SIG-M5 (cell line): ENCODE results near the gene SDK1.

Experiments
- DNase-seq: peaks from one replicate; lab custom pipeline; 2025; lab: John Stamatoyannopoulos, UW

SDK1 gene

DNA sequence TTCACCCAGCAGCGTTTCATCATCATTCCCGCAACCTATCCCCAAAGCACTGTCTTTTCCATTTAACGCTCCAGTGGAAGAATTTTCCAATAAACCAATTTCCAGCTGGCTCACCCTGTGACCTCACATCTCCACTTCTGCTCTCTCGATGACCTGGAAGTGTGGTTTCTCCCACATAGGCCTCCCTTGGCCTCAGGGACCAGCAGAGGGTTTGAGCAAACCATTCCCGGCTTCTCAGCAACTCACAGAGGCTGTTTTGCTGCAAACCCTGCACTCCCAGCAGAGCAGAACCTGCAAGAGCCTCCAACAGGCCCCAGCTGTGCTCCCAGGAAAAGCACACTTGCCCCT is 858.1 kb downstream of the SDK1 start:
- no peak for DNase-seq

DNA sequence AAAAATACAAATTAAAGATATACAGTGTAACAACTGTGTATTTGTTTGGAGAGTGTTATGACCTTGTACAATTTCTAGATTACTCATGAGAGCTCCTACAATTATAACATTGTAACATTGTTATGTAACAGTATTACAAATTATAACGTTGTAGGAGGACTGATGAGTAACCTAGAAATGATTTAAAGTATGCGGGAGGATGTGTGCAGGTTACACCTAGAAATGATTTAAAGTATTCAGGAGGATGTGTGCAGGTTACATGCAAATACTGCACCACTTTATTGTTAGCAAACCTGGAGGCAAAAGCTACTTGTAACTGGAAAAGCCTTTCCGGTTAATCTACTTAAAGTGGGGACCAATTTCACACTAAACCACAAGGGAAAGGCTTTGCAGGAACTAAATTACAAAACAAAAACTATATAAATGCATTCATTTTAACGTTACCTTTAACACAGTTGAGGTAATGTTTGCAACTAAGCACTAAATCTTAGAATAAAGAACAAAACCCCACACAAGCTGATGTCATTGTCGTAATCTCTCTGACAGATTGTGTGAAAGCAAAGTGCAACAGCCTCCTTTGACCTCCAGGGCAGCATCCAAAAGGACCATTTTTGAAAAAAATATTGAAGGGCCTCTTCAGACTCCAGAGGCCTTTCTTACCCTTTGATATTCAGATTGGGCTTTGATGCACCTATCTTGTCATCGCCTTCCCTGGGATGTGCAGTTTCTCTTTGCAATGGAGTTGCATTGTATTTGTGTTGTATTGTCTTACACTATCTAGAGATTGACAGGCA is 858.9 kb downstream of the SDK1 start:
- no peak for DNase-seq

DNA sequence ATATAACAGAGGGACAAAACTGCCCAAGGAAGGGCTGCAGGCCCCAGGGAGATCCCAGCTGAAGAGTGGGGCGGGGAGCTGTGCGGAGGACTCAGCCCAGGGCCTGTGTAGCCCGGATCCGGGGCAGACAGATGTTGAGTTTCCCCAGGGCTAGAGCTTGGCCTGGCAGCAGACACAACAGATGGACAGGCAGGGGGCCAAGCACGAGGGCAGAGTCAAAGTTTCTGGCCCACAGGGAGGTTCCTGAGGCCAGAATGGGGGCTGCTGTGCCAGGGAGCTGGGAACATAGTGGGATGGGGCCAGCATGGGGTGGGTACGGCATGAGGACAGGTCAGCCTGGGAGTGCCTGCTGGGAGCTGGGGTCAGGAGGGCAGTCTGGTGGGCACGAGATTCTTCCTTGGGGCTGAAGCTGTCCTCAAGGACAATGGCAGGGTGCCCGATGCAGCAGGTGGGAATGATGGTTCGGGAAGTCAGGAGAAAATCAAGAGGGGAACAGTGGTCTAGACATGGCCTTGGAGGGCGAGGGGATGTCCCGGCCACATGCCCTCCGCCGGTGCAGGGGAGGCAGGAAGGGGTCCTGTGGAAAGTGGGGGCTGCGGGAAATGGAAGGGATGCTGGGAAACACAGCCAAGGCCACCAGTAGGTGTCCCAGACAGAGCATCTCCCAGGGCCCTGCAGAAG is 862.0 kb downstream of the SDK1 start:
- no peak for DNase-seq

DNA sequence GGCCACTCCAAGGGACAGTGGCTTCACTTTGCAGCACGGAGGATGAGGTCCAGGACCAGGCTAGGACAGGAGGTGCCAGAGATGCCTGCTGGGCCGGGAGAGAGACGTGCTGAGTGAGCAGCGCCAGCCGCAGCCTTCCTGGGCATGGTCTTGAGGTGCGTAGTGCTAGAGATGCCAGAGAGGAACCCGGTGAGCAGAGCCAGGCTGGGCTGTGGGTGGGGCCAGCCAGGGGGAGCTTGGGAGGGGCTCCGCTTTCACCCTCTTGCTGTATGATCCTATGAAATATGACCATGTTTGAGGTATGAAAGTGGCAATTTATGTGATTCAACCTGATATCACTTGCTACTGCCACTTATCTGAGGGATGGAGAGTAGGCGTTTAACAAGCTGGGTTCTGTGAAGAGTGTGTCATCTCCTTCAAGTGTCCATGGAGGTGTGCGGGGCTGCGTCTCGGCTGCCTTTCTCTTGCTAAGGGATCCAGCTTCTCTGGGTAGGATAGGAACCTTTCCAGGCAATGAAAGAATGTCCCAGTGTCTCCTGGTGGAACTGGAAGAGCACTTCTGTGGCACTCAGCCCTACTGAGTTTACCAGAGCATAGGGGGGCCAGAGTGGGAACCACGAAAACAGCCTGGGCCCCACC is 862.6 kb downstream of the SDK1 start:
- DNase-seq, result no peak

DNA sequence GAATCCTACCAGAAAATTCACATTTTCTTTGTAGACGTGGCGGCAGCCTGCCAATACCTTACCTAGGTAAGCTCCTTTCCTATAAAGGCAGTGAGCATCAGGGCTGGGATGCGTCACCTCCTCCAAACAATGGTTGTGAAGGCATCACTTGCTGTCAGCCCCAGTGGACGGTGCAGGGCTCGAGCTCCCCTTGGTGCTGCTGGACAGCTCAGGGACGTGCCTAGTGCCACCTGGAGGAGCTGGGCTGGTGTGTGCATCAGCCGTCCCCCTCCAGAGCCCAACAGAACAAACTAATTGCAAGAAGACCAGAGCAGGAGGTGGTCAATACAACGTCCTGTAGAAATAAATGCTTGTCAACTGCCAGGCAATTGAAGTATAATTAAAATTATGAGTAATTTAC is 863.5 kb downstream of the SDK1 start:
- DNase-seq, result no peak

DNA sequence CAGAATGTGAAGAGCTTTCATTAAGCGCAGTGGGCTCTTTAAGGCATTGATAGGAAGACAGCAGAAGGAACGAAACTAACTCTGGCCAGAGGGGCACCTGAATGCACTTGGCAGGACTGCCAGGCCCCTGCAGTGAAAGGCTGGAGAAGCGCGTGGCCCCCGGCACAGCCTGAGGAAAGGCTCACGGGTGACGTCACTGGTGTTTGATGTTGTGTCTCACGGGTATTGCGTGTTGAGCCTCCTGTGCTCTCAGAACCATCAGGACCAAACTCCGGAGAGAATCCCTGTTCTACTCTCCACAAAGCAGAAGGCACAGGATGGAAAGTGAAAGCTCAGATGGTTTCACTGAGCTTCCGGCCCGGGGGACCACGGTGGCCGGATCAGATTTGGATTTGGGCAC is 865.3 kb downstream of the SDK1 start:
- no peak for DNase-seq

DNA sequence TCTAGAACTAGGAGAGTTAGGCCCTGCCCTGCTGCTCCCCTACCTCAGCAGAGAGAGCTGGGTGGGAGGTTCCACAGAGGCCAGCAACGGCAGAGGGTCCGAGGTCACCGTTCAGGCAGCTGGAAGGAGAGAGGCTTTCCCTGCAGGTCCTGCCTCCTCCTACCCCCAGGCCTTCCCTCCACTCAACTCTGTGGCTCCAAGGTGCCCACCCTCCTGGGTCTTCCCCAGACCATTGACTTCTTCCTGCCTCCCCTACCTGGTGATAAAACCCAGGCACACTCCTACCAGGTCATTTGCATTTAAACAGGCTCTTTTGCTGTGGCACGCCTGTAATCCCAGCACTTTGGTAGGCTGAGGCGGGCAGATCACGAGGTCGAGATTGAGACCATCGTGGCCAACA is 865.8 kb downstream of the SDK1 start:
- DNase-seq, result no peak

DNA sequence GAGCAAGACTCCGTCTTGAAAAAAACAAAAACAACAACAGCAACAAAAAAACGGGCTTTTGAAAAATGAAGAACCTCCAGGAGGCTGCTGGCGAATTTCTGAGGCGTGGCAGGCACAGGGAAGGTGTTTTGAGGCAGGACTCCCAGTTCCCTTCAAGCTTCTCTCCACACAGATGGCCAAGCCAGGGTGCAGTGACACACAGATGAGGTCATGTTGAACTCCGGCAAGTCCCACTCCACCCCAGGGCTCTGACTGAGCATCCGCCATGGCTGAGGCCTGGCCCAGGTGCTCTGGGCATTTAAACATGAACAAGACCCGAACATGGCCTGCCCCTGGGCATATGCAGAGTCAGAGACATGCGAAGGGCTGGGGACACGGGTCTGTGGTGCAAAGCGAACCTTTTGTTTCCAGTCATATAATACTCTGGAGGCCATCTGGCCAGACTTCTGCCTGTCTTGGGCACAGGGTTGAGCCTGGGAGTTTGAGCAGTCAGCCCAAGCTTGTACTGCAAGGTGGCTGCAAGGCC is 866.4 kb downstream of the SDK1 start:
- no peak for DNase-seq

DNA sequence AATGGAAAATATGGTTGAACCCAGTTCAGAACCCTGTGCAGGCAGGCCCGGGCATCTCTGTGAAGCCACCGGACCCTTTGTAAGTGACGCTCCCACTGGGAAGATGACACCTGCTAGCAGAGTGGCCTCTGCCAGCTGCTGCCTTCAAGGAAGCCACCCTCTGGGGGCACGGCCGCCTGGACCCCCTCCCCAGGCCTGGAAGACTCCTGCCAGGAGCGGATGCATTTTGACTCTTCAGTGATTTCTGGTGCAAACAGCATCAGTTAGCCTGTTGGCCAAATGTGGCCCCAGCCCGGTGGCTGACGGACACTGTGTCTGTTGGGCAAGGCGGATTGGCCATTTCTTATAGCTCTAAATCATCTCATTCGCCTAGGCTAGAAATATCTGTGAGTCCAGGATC is 867.0 kb downstream of the SDK1 start:
- no peak for DNase-seq

DNA sequence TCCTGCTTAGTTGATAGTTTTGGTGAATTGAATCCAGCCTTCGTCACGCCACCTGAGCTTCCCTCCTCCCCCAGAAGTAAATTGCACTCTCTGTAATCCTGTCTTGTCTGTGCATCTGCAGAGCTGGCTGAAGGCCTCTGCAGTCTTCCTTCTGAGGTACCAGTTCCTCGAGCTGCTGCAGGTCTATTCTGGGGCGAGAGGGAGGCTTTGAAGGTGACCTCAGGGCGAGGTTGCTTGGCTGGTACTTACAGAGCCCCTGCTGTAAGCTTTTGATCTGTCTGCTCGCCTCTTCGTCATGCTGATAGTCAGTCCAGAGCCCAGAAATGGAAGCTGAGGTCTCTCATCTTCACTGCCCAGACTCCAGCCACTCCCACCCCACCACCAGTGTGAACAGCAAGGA is 867.5 kb downstream of the SDK1 start:
- DNase-seq, result no peak

DNA sequence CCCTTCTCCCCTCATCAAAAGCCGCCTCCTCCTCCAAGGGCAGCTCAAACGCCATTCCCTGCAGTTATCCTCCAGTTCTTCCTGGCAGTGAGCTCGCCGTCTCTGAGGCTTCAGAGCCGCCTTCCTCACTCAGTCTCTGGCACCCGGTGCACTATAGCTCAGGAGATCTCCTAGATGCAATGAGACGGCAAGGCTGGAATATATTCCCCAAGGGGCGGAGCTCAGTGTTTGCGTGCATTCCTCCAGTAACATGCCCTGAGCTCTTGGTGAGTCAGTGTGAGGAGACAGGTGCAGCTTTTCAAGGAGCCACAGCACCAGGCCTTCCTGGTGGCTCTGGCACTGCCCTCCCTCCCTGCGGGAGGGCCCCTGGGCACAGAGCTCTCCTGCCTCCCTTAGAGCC is 868.4 kb downstream of the SDK1 start:
- no peak for DNase-seq

DNA sequence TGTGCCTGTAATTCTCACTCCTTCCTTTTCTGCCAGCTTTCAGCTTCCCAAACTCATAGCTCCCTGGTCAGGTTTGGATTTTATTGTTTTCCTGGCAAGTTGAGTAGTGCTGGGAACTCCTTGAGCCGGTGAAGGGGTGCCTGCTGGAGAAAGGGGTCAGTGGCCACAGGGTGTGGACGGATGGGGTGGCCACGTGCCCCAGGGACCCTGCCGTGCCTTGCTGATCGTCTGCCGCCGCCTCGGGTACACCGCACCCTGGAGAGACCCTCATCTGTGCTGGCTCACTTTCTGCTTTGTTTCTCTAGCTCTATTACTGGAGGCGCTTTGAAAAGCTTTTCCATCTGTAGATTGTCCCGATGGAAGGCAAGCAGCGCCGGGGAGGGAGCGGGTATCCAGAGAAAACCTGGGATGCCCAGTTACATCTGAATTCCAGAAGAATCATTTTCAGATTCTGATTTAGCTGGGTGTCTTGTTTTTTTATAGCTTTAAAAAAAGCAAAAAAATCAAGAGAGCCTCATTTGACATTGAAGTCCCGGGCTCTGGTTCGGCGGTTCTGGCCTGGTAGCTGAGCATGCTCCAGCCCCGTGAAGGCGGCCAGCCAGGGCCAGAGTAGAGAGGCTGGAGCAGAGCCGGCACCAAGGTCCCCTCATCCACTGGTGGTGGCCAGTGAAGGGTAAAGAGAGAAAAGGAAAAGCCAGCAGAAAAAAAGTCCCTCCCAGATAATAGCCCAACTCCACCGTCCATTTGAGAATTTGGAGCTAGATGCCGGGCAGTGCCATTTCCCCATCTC is 870.1 kb downstream of the SDK1 start:
- no peak for DNase-seq

DNA sequence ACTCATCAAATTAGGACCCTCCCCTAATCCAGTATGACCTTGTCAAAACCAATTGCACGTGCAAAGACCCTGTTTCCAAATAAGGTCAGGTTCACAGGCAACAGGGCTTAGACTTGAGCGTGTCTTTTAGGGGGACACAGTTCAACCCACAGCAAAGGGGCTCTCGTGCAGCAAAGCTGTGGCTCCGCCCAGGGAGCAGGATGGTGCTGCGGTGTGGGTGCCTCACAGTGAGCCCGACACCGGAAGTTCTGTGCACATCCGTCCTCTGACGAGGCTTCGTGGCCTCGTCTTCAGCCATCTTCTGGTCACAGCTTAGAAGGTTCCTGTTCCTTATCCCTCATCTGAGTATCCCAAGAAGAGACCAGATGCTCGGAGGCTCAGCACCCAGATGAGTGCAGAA is 871.8 kb downstream of the SDK1 start:
- DNase-seq, result no peak

DNA sequence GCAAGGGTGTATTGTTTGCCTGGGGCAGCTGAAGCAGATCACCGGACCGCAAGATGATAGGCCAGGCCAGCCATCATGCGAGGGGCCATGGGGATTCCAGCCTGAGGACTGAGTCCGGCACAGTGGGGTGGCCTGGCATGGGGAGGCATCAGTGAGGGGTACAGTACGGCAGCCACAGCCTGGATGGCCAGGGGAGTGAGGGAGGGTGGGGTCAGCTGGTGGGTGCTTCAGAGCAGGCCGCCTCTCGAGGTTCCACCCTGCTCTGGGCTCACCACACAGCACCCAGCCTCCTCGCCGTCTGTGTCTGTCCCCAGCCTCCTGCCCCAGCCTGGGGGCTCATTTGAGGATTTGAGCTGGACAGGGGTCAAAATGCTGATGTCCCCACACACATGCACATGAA is 872.6 kb downstream of the SDK1 start:
- DNase-seq, result no peak

DNA sequence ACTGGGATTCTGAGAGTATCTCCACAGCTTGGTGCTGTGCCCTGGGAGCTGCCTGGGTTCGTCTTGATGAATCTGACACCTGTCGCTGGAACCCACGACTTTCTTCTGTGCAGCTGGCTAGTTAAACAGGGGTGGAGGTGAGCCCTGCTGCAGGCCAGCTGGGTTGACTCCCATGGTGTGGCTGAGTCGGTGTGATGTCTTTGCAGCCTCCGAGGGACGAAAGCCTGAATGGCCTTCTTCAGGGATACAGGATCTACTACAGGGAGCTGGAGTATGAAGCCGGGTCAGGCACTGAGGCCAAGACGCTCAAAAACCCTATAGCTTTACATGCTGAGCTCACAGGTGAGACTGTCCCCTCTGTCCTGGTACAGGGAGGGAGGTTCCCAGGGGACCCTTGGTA is 873.0 kb downstream of the SDK1 start:
- no peak for DNase-seq

DNA sequence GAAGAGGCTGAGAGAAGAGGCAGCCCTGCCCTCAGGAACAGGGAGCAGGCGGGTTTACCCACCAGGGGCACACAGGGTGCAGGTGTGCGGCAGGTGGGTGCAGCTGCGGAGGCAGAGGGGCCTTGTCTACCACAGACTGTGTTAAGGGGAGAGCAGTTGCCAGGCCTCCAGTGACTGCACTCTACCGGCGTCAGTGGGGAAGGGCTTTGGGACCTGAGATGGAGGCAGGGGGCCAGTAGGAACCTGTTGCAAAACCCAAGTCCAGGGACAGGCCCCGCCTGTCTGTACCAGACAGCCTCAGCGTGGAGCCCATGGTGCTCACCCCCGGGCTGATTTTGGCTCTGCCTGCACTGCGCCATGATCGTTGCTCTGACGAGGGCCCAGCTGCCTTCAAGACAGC is 873.4 kb downstream of the SDK1 start:
- DNase-seq, result no peak

DNA sequence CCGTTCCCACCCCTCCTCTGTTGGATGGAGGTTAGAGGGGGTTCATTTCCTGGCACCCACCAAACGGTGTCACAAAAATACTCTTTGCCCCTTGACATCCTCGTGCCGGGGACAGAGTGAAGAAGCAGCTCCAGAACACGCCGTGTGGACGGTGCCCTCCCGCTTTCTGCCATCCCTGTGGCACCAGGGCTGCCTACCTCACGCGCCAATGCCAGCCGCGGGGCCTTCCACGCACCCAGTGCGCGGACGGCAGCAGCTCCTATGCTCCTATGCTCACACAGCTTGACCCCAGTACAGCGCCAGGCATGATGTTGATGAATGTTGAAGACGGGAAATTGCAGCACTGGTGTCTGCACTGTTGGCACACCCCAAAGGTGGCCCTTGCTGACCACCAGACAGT is 873.8 kb downstream of the SDK1 start:
- DNase-seq, result no peak

DNA sequence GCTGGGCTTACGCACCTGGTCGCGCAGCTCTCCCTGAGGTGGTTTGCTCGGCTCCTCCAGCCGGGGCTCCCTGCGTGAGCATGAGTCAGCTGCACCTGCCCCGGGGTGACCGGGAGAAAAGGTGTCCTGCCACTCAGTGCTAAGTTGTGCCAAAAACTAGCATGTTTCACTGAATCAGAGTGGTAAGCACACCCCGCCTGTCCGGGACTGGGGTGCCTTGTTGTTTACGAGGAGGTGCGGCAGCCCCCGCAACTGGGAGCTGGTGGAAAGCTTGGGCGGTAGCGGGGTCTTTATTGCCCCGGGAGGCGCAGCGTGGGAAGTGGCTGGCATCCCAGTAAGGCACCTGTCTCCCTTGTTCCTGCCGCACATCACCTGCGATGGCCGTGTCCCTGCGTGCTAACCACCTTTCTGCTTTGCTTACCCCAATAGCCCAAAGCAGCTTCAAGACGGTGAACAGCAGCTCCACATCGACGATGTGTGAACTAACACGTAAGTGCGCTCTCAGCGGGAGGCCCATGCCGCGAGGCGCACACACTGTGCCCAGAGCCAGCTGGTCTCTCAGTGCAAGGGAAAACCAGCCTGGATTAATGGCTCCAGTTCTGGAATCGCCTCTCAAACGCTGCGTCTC is 874.4 kb downstream of the SDK1 start:
- no peak for DNase-seq

DNA sequence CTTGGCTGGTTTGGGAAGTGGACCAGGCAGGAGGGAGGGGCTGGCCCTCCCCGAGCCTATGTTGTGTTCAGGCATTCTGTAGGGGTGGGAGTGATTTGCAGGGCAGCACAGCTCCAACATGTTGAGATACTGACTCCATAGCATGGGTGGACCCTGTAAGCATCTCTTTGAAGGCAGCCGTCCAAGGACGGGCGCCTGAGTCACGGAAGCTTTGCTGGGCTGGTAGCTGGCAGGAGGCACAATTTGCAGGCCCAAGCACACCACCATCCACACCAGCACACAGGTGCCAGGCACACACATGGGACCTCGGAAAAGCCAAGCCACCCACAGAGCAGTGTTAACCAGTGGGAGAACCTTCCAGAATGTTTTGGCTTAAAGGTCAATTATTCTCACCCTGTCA is 875.9 kb downstream of the SDK1 start:
- DNase-seq, result no peak

DNA sequence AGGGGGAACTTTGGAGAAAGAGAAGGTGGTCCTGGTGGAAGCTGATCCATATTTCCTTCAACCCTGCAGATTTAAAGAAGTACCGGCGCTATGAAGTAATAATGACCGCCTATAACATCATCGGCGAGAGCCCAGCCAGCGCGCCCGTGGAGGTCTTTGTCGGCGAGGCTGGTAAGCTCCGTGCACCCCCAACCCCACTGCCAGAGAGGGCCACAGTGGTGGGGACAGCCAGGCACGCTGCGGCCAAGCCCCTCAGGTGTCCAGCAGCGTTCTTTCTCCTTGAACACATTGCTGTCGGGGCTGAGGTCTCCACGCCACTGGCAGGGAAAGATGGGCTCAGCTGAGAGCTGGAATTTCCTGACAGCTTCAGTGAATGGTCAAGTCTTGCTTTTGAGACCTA is 877.4 kb downstream of the SDK1 start:
- DNase-seq, result no peak

DNA sequence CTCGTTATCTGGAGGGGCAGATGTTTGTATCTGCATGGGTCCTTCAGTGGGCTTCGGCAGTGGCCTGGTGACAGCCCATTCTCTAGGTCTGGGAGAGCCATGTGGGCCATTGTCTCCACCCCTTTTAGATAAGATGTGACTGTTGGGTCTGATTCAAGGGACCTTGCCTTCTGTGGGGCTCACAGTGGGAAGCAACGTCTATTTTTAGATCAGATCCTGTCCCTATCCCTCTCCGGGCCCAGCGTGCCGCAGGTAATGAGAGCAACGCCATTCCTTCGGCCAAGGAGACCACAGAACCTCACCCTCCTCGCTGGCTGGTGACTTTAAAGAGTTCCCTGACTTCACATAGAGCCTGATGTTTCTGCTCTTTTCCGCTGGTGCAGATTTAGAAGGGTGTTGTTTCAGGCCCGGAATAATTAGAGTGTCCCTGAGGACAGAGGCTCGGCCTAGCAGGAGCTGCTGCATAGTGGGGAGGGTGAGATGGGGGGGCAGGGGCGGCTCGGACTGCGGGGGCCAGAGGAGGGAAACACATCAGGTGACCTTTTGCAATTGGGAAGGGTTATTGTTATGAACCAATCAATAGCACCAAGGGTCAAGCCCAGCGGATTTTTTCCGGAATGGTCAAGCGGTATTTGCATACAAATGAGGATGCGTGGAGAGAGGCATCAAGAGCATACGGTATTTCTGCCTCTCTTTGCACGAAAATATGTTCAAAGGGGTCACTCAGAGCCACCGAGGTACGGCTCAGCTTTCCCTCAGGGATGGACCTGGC is 878.0 kb downstream of the SDK1 start:
- DNase-seq, result no peak
